ENCODE measurements around the gene ZNF281. TPM values are rescaled to one million over a fixed set of nuclear protein-coding genes. Genes with fewer than 3 reads are reported as not detected.

ZNF281 gene
- total RNA-seq, 1 donor from 2014 or later, result 11.5 TPM

Other genes starting within 250 kb of the ZNF281 start
- gene KIF14, start 210.7 kb upstream of the ZNF281 start, total RNA-seq, result 1.0 TPM